Upper lobe of right lung (tissue), 1 donor: ENCODE results near the gene TBC1D2. TPM values are rescaled to one million over a fixed set of nuclear protein-coding genes. Genes with fewer than 3 reads are reported as not detected.

ENCODE experiments used
- ATAC-seq: fragments of 200-7000 bp; cut with Tn5 transposase; one replicate; pipeline ENCODE4 v1.9.1; 2020; ENCODE audit warnings: mild to moderate bottlenecking, moderate library complexity
- DNase-seq: peaks from one replicate; pipeline ENCODE4 v3.0.0-alpha.2; 2020
- H3K27ac ChIP-seq: fragments of 200-600 bp; one replicate; pipeline ENCODE4 v1.8.0; 2022
- H3K27me3 ChIP-seq: fragments of 200-600 bp; one replicate; pipeline ENCODE4 v1.8.0; 2022; ENCODE audit warnings: mild to moderate bottlenecking
- H3K36me3 ChIP-seq: fragments of 200-600 bp; one replicate; pipeline ENCODE4 v1.8.0; 2022
- H3K4me1 ChIP-seq: fragments of 200-600 bp; one replicate; pipeline ENCODE4 v1.8.0; 2022
- H3K4me3 ChIP-seq: fragments of 200-600 bp; one replicate; pipeline ENCODE4 v1.8.0; 2022; ENCODE audit warnings: mild to moderate bottlenecking
- H3K9me3 ChIP-seq: fragments of 200-600 bp; one replicate; pipeline ENCODE4 v1.8.0; 2022
- intact Hi-C: fragments of 100-400 bp; cut with DNase I; formaldehyde crosslinking; loops from one replicate; pipeline ENCODE4 v1.11.0; 2022
- total RNA-seq: library from RNA; stranded (reverse); fragmentation: NEBNext Ultra II Directional; extraction: Animal tissue kit (Norgen Biotek cat#: 25700); gene quantifications from one replicate; pipeline ENCODE4 v1.2.1, GENCODE V29; 2021
- TF ChIP-seq, protein P1 (sequence below): fragments of 200-600 bp; IDR thresholded peaks from one replicate; pipeline ENCODE4 v1.8.0; 2022; ENCODE audit warnings: antibody characterized with exemption
- donor health status: DM: no; HTN: yes; CAD: no; lungs with severe emphysema.

Gene TBC1D2
- total RNA-seq, 1 donor from 2014 or later: 71.8 TPM

DNA sequence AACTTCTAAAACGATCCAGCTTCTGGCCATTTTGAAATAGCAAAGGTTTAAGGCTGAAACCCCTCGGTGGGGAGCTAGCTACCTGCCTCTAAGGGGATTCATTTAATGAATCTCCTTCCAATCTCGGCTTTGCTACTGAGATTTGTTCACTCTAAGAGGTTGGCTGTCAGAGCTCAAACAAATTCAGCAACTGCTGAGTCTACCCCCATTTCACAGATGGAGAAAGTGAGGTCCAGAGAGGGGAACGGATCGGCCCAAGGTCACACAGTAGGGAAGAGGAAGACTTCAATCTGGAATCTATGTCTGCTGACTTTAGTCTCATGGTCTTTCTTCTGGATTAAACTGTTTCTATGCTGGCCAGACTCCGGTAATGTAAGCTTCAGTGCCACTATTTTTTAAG is 66.0 kb downstream of the TBC1D2 start:
- ATAC-seq: no peak
- no peak overlapping the region for H3K4me3 ChIP-seq
- intact Hi-C loops: no loop called here

DNA sequence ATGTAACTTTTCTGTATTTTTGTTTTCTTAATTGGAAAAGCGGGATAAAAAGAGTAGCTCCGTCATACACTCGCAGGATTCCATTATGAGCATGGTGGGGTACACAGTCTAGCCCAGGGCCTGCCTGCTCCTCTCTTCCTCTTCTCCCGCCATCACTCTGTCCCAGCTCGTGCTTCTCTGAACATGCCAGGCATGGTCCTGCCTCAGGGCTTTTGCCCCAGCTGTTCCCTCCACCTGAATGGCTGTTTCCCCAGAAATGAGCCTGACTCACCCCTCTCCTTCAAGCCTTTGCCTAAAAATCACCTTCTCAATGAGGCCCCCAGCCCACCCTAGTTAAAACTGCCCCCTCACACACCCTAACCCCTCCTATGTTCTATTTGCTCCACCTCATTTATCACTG is 67.5 kb downstream of the TBC1D2 start:
- ATAC-seq (no peak), DNase-seq (no peak)
- intact Hi-C loops: no loop called here
- Histone ChIP-seq H3K36me3 (no peaks in the 10 kb centered on the region), H3K4me3 (no peak overlapping the region), H3K4me1 (peaks cover 3% of the 10 kb centered on the region), H3K27ac (no peak overlapping the region), H3K9me3 (no peaks in the 10 kb centered on the region), H3K27me3 (no peaks in the 10 kb centered on the region)
- TF ChIP-seq, protein P1, sequence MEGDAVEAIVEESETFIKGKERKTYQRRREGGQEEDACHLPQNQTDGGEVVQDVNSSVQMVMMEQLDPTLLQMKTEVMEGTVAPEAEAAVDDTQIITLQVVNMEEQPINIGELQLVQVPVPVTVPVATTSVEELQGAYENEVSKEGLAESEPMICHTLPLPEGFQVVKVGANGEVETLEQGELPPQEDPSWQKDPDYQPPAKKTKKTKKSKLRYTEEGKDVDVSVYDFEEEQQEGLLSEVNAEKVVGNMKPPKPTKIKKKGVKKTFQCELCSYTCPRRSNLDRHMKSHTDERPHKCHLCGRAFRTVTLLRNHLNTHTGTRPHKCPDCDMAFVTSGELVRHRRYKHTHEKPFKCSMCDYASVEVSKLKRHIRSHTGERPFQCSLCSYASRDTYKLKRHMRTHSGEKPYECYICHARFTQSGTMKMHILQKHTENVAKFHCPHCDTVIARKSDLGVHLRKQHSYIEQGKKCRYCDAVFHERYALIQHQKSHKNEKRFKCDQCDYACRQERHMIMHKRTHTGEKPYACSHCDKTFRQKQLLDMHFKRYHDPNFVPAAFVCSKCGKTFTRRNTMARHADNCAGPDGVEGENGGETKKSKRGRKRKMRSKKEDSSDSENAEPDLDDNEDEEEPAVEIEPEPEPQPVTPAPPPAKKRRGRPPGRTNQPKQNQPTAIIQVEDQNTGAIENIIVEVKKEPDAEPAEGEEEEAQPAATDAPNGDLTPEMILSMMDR: no peak

More for the DNA sequence above, 66.0 kb downstream of the TBC1D2 start:
- Histone ChIP-seq H3K4me1 (peaks cover 10% of the 10 kb centered on the region), H3K9me3 (no peaks in the 10 kb centered on the region), H3K27me3 (no peaks in the 10 kb centered on the region), H3K36me3 (no peaks in the 10 kb centered on the region), H3K27ac (no peak overlapping the region)
- DNase-seq: no peak
- TF ChIP-seq, protein P1: no peak

DNA sequence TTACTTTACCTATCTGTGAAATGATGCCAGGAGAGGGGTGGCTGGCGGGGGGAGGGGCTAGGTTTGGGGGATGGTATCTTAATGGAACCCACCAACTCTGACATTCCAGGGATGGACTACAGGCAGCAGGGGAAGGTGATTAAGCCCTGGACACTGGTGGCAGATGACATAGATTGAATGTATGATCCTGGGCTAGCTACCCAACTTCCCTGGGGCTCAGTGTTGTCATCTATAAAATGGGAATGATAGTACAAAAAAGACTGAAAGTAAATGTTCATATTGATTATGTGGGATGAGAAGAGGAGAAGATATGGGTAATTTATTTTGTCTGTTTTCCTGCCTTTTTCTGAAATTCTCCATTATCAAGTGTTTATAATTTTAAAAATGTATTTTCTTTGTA is 69.2 kb downstream of the TBC1D2 start:
- TF ChIP-seq, protein P1: no peak
- H3K4me1 ChIP-seq: peaks cover 3% of the 10 kb centered on the region
- ATAC-seq (no peak), DNase-seq (no peak)
- no peaks in the 10 kb centered on the region for H3K9me3 ChIP-seq
- H3K4me3 ChIP-seq: no peak overlapping the region
- H3K36me3 ChIP-seq: no peaks in the 10 kb centered on the region
- intact Hi-C loops: no loop called here
- no peaks in the 10 kb centered on the region for H3K27me3 ChIP-seq
- no peak overlapping the region for H3K27ac ChIP-seq

DNA sequence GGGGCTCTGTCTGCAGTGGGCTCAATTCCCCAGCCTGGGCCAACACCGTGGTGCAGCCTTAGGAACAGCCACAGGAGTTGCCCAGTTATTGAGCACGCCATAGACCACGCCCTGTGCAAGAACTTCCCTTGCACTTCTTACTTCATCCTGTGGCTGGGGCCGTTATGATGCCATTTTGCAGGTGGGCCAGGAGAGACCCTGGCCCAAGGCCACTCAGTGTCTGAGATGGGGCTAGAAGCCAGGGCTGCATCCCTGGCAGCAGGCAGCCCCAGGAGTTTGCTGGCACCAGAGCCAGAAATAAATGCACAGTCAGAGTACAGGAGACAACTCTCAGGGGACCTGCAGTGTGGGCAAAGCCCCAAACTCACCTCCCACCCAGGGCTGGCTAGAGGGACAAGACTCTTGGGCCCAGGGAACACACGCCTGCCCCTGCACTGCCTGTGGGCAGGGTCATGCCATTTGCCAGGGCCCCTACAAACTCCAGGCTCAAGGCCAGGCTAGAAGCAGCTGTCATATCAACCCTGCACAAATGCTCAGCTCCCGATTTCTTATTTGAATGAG is 69.8 kb downstream of the TBC1D2 start:
- ATAC-seq (peak; percentile 64), DNase-seq (no peak)
- TF ChIP-seq, protein P1: no peak
- no peaks in the 10 kb centered on the region for H3K9me3 ChIP-seq
- peaks cover 3% of the 10 kb centered on the region for H3K4me1 ChIP-seq
- H3K4me3 ChIP-seq: no peak overlapping the region
- H3K27ac ChIP-seq: no peak overlapping the region
- intact Hi-C loops: no loop called here
- H3K27me3 ChIP-seq: no peaks in the 10 kb centered on the region
- no peaks in the 10 kb centered on the region for H3K36me3 ChIP-seq

DNA sequence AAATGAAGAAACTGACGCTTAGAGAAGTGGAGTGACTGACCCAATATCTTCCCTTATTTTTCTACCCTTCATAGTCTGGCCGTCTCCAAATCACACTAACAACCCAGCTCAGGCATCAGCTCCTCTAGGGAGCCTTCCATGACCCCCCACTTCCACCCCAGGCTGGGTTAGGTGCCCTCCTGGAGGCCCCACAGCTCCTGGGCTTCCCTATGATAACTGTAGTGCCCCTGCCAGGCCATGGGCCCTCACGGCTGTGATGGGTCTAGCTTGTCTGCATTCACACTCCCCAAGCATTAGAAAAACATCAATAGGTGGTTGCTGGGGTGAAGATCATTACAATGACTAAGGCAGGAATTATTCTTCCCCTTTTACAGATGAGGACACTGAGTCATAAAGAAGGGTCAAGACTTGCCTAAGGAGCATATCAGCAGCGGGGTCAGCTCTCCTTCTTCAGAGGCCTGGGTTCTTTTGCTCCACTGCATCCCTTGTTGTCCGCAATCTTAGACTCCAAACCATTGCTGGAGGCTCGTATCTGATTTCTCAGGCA is 70.4 kb downstream of the TBC1D2 start:
- intact Hi-C loops: no loop called here
- TF ChIP-seq, protein P1: no peak
- DNase-seq: no peak
- ATAC-seq: no peak
- peaks cover 3% of the 10 kb centered on the region for H3K4me1 ChIP-seq
- H3K36me3 ChIP-seq: no peaks in the 10 kb centered on the region
- H3K27ac ChIP-seq: no peak overlapping the region
- H3K27me3 ChIP-seq: no peaks in the 10 kb centered on the region
- no peak overlapping the region for H3K4me3 ChIP-seq
- H3K9me3 ChIP-seq: no peaks in the 10 kb centered on the region

DNA sequence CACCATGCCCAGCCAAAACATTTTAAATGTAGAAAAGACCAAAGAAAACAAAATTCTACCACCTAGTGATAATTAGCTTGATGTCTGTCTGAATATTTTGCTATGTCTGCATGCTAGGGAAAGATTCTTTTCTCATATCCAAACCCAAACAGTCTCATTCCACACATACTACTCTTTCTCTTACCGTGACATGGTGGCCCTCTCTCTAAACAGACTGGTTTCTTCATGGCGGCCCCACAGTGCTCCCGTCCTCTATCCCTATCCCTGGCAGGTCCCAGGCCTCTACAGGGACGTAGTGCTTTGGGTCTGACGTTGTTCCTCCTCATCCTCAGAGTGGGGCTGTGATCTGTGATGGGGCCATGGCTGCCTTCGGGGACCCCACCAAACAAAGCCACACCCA is 71.1 kb downstream of the TBC1D2 start:
- H3K36me3 ChIP-seq: no peaks in the 10 kb centered on the region
- H3K27ac ChIP-seq: no peak overlapping the region
- intact Hi-C loops: no loop called here
- TF ChIP-seq, protein P1: no peak
- no peaks in the 10 kb centered on the region for H3K9me3 ChIP-seq
- H3K4me1 ChIP-seq: peaks cover 3% of the 10 kb centered on the region
- H3K27me3 ChIP-seq: no peaks in the 10 kb centered on the region
- no peak overlapping the region for H3K4me3 ChIP-seq
- DNase-seq: no peak
- no peak for ATAC-seq
